ENCODE data around the gene GAB2. TPM values are rescaled to one million over a fixed set of nuclear protein-coding genes. Genes with fewer than 3 reads are reported as not detected.

The GAB2 gene
- total RNA-seq, 4 donors from 2014 or later: 15.9 to 82.3 (median 21.1) TPM

GRCh38 chr11:78269806-78270205 lies 147.8 kb downstream of the GAB2 start:
- Histone ChIP-seq H3K4me3 (no peak overlapping the region), H3K9me3 (no peaks in the 10 kb centered on the region), H3K4me1 (no peaks in the 10 kb centered on the region), H3K27me3 (no peaks in the 10 kb centered on the region), H3K36me3 (no peaks in the 10 kb centered on the region), H3K27ac (peak overlapping the region; percentile 75 to 77)
- intact Hi-C loops (cut with DNase I; ENCODE audit: low total_unique reads): no loop called here
- DNase-seq: no peak
- no peak for TF ChIP-seq POLR2A (IDR thresholded peaks at IDR 0.05)
- TF ChIP-seq, protein P1, sequence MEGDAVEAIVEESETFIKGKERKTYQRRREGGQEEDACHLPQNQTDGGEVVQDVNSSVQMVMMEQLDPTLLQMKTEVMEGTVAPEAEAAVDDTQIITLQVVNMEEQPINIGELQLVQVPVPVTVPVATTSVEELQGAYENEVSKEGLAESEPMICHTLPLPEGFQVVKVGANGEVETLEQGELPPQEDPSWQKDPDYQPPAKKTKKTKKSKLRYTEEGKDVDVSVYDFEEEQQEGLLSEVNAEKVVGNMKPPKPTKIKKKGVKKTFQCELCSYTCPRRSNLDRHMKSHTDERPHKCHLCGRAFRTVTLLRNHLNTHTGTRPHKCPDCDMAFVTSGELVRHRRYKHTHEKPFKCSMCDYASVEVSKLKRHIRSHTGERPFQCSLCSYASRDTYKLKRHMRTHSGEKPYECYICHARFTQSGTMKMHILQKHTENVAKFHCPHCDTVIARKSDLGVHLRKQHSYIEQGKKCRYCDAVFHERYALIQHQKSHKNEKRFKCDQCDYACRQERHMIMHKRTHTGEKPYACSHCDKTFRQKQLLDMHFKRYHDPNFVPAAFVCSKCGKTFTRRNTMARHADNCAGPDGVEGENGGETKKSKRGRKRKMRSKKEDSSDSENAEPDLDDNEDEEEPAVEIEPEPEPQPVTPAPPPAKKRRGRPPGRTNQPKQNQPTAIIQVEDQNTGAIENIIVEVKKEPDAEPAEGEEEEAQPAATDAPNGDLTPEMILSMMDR (IDR thresholded peaks at IDR 0.05): no peak

DNA sequence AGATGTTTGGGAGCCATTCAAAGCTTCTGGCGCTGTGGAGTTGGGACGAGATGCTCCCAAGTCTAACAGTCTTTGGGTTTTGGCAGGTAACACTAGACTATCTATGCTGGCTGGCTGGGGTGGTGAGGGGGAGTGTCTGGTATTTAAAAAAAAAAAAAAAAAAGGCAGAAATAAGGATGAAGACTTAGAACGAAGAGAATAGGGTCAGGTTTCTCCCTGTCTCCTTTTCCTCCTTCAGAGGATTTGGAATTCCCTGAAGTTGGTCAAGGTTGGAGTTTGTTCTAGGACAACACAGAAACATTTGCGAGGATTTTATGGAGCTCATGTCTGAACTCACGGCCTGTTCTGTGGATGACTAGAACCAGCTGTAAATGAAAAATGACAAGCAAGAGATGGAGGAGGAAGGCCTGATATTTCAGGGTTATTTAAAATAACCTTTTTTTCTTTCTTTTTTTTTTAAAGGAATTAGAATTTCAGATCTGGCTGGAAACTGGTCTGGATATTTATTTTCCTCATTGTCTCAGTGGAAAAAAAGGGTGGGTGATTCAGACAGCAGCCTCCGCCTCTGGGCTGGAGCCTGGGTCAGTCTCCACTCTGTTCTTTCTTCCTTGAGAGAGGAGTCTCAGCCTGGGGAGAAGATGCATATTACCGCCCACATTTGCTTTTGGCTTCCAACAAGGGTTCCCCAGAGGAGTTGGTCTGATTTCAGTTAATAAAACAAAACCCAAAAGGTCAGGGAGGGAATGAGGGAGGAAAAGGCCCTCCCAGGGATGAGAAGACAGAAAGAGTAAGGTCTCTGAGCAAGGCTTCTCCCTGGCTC lies 148.8 kb downstream of the GAB2 start:
- TF ChIP-seq POLR2A (IDR thresholded peaks at IDR 0.05): no peak
- TF ChIP-seq, protein P1 (IDR thresholded peaks at IDR 0.05): no peak
- peak; percentile 67 to 70 for DNase-seq
- Histone ChIP-seq H3K36me3 (no peaks in the 10 kb centered on the region), H3K9me3 (no peaks in the 10 kb centered on the region), H3K27ac (peak overlapping the region; percentile 75 to 77), H3K27me3 (no peaks in the 10 kb centered on the region), H3K4me1 (no peaks in the 10 kb centered on the region), H3K4me3 (no peak overlapping the region)
- intact Hi-C loops (cut with DNase I; ENCODE audit: low total_unique reads): no loop called here

DNA sequence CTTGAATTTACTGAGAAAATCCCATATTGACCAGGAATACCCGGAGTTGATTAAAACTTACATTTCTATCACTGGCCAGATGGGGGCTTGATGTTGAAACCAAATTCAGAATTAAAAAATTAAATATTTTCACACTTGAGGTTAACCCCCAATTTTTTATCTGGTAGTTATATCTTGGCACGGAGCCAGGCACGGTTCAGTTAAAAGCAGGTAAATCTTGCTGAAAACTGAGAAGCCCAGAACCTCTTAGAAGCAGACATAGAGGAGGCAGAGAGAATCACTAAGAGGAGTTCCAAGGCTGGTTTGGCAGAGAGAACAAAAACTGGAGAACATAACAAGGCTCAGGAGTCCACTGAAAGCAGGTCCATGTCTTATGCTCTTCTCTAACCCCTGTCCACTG lies 151.2 kb downstream of the GAB2 start:
- no peaks in the 10 kb centered on the region for H3K9me3 ChIP-seq
- H3K4me1 ChIP-seq: no peaks in the 10 kb centered on the region
- H3K36me3 ChIP-seq: no peaks in the 10 kb centered on the region
- intact Hi-C loops (cut with DNase I; ENCODE audit: low total_unique reads): no loop called here
- H3K27ac ChIP-seq: peak overlapping the region; percentile 50 to 60
- DNase-seq: no peak
- no peaks in the 10 kb centered on the region for H3K27me3 ChIP-seq
- TF ChIP-seq, protein P1 (IDR thresholded peaks at IDR 0.05): no peak
- TF ChIP-seq POLR2A (IDR thresholded peaks at IDR 0.05): no peak
- H3K4me3 ChIP-seq: no peak overlapping the region

GRCh38 chr11:78265326-78265725 lies 152.3 kb downstream of the GAB2 start:
- no peaks in the 10 kb centered on the region for H3K36me3 ChIP-seq
- DNase-seq: no peak
- H3K27me3 ChIP-seq: no peaks in the 10 kb centered on the region
- no peak overlapping the region for H3K4me3 ChIP-seq
- no peak for TF ChIP-seq POLR2A (IDR thresholded peaks at IDR 0.05)
- TF ChIP-seq, protein P1 (IDR thresholded peaks at IDR 0.05): no peak
- H3K4me1 ChIP-seq: no peaks in the 10 kb centered on the region
- H3K27ac ChIP-seq: peak overlapping the region in 1 of 2 donors; percentile 60
- intact Hi-C loops (cut with DNase I; ENCODE audit: low total_unique reads): no loop called here
- no peaks in the 10 kb centered on the region for H3K9me3 ChIP-seq

DNA sequence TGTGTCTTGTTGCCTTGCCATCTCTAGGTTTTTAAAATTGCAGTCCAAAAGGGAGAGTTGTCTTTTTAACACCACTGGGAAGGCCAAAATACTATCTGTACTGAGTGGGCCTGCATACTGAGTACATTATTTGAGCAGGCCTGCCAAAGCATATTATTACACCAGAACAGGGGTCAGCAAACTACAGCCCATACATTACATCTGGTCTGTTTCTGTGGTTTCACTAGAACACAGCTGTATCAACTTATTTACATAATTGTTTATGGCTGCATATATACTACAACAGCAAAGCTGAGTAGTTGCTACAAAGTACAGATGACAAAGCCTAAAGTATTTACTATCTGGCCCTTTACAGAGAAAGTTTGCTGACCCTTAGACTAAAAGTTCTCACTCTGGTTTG lies 154.9 kb downstream of the GAB2 start:
- Histone ChIP-seq H3K4me1 (no peaks in the 10 kb centered on the region), H3K27me3 (no peaks in the 10 kb centered on the region), H3K4me3 (no peak overlapping the region), H3K27ac (peak overlapping the region; percentile 0 to 22), H3K9me3 (no peaks in the 10 kb centered on the region), H3K36me3 (no peaks in the 10 kb centered on the region)
- TF ChIP-seq, protein P1 (IDR thresholded peaks at IDR 0.05): no peak
- TF ChIP-seq POLR2A (IDR thresholded peaks at IDR 0.05): no peak
- intact Hi-C loops (cut with DNase I; ENCODE audit: low total_unique reads): no loop called here
- DNase-seq: no peak
